LNCAP (cell line): ENCODE measurements around the gene RNF40.

Experiments used
- TF ChIP-seq, protein P1 (sequence below): fragments of 450-650 bp; IDR thresholded peaks from 2 replicates; pipeline ENCODE4 v1.5.1; 2017; ENCODE audit warnings: mild to moderate bottlenecking

Gene RNF40

DNA sequence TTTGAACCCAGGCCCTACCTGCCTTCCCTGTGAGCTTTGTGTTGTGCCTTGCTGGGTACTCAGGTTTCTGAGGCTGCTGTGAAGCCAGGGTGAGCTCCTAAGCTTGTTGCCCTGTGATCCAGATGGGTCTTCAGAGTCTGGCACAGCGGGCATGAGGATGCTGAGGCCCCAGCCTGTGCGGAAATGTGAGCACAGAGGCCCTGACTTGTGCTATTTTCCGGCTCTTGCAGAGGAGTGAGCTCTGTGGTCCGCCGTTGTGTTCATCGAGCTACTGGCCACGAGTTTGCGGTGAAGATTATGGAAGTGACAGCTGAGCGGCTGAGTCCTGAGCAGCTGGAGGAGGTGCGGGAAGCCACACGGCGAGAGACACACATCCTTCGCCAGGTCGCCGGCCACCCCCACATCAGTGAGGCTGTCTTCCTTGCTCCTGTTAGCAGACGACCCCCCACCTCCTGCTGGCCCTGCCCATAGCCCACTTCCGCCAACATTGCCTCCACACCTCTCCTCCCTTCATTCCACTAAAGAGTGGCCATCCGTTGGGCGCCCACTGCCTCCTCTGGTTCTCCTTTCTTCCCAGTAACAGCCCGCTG lies 11.2 kb upstream of the RNF40 start:
- TF ChIP-seq, protein P1, sequence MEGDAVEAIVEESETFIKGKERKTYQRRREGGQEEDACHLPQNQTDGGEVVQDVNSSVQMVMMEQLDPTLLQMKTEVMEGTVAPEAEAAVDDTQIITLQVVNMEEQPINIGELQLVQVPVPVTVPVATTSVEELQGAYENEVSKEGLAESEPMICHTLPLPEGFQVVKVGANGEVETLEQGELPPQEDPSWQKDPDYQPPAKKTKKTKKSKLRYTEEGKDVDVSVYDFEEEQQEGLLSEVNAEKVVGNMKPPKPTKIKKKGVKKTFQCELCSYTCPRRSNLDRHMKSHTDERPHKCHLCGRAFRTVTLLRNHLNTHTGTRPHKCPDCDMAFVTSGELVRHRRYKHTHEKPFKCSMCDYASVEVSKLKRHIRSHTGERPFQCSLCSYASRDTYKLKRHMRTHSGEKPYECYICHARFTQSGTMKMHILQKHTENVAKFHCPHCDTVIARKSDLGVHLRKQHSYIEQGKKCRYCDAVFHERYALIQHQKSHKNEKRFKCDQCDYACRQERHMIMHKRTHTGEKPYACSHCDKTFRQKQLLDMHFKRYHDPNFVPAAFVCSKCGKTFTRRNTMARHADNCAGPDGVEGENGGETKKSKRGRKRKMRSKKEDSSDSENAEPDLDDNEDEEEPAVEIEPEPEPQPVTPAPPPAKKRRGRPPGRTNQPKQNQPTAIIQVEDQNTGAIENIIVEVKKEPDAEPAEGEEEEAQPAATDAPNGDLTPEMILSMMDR = no peak

DNA sequence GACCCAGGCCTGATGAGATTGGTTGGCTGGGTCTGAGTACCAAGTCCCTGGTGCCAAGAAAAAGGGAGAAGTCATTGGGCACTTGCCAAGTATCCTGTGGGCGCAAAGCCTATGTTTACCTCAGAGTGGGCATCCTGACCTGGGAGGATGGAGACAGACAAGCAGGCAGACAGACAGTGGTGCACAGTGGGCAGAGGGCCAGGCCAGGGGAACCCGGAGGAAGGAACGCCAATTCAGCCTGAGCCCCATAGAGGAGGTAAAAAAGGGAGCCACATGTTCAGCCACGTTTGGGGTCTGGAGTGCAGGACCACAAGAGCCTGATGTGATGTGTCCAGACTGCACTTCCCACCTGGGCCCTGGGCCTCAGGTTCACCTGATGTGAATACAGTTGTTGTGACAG lies 8.5 kb upstream of the RNF40 start:
- TF ChIP-seq, protein P1 = no peak

- TF ChIP-seq, protein P1 = no peak
Observed at GRCh38 chr16:30755955-30756780, 6.0 kb upstream of the RNF40 start.

DNA sequence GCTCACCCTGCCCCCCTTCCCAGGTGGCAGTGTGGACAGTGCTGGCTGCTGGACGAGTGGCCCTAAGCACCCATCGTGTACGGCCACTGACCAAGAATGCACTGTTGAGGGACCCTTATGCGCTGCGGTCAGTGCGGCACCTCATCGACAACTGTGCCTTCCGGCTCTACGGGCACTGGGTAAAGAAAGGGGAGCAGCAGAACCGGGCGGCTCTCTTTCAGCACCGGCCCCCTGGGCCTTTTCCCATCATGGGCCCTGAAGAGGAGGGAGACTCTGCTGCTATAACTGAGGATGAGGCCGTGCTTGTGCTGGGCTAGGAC lies 5.4 kb upstream of the RNF40 start:
- TF ChIP-seq, protein P1 = no peak

GRCh38 chr16:30757316-30757715 lies 4.8 kb upstream of the RNF40 start:
- TF ChIP-seq, protein P1 = no peak

GRCh38 chr16:30758988-30759491 lies 3.1 kb upstream of the RNF40 start:
- TF ChIP-seq, protein P1 = no peak

DNA sequence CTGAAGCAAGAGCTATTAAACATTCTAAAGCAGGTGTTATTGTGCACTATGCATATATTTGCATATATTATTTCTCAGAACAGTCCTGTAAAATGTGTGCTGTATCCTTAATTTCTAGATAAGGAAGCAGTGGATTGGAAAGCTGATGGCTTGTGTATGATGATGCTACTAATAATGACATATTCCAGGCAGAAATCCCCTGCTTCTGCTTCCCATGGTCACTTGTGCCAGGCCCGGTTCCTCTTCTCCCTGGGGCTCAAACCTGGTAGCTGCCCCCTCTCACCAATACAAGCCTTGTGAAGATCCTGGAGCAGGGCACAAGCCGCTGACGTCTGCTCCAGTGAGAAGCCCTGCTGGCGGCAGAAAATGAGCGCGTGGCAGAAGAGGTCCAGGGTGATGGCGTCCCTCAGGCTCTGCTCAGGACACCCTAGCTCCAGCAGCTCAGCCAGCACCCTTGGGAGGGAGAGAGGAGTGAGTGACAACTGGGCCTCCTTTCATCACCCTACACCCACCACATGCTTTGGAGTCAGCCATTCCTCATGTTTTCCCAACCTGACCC lies 2.0 kb upstream of the RNF40 start:
- TF ChIP-seq, protein P1 = no peak
